HG03135 (cell line): Measurements from ENCODE around the gene OXA1L.
A peak's percentile ranks its signal among the peaks of the same experiment; 100 is the strongest.
"Not testable (repeated sequence)": the region's sequence is repeated elsewhere in the genome, so short reads cannot be mapped to it uniquely, and the experiment has no call there.

Experiments
- ATAC-seq: cut with Tn5 transposase; IDR thresholded peaks from one replicate; pipeline ENCODE4 v1.9.1; 2021; ENCODE audit warnings: mild to moderate bottlenecking, moderate library complexity; ENCODE audit not compliant: unreplicated experiment

OXA1L gene

GRCh38 chr14:22797017-22797917 lies 30.8 kb downstream of the OXA1L start:
- no peak for ATAC-seq

- no peak for ATAC-seq
Measured at GRCh38 chr14:22798528-22798927, 32.0 kb downstream of the OXA1L start.

- no peak for ATAC-seq
Measured at GRCh38 chr14:22800346-22800745, 33.9 kb downstream of the OXA1L start.

- ATAC-seq = no peak
Measured at GRCh38 chr14:22801716-22802115, 35.2 kb downstream of the OXA1L start.

- ATAC-seq = no peak
Measured at GRCh38 chr14:22802860-22803686, 36.6 kb downstream of the OXA1L start.

GRCh38 chr14:22803687-22803974 lies 37.1 kb downstream of the OXA1L start:
- ATAC-seq = no peak

- ATAC-seq = not testable (repeated sequence)
Measured at GRCh38 chr14:22805235-22805634, 38.7 kb downstream of the OXA1L start.

GRCh38 chr14:22807432-22808087 lies 41.1 kb downstream of the OXA1L start:
- ATAC-seq = no peak

- ATAC-seq = no peak
Measured at GRCh38 chr14:22808388-22809209, 42.1 kb downstream of the OXA1L start.

- no peak for ATAC-seq
Measured at GRCh38 chr14:22811722-22812121, 45.2 kb downstream of the OXA1L start.

- ATAC-seq = no peak
Measured at GRCh38 chr14:22812744-22813143, 46.3 kb downstream of the OXA1L start.

GRCh38 chr14:22813145-22813544 lies 46.7 kb downstream of the OXA1L start:
- ATAC-seq = no peak

- no peak for ATAC-seq
Measured at GRCh38 chr14:22814373-22814772, 47.9 kb downstream of the OXA1L start.

- no peak for ATAC-seq
Measured at GRCh38 chr14:22814941-22815713, 48.6 kb downstream of the OXA1L start, which contains the start of gene SLC7A7. SLC7A7 (minus strand) TSS chr14:22815435; CDS start chr14:22813398, 2,037 bp downstream.

GRCh38 chr14:22819151-22819988 lies 52.9 kb downstream of the OXA1L start:
- peak; percentile 46 for ATAC-seq

- ATAC-seq = no peak
Measured at GRCh38 chr14:22820731-22821130, 54.2 kb downstream of the OXA1L start.

- ATAC-seq = no peak
Measured at GRCh38 chr14:22821193-22822015, 54.9 kb downstream of the OXA1L start.

GRCh38 chr14:22822016-22822570 lies 55.6 kb downstream of the OXA1L start:
- no peak for ATAC-seq
